Stimulated activated CD8-positive, alpha-beta memory T cell treated with anti-CD3 and anti-CD28 coated beads, Interleukin-15, amount 100 ng/mL, for 24 hours (primary cell): ENCODE data around the gene EHMT1.
"Not testable (repeated sequence)": the region's sequence is repeated elsewhere in the genome, so short reads cannot be mapped to it uniquely, and the experiment has no call there.

ENCODE experiments used
- DNase-seq: peaks from one replicate; pipeline ENCODE4 v3.0.0-alpha.2; 2020; ENCODE audit warnings: low read depth

EHMT1 gene

DNA sequence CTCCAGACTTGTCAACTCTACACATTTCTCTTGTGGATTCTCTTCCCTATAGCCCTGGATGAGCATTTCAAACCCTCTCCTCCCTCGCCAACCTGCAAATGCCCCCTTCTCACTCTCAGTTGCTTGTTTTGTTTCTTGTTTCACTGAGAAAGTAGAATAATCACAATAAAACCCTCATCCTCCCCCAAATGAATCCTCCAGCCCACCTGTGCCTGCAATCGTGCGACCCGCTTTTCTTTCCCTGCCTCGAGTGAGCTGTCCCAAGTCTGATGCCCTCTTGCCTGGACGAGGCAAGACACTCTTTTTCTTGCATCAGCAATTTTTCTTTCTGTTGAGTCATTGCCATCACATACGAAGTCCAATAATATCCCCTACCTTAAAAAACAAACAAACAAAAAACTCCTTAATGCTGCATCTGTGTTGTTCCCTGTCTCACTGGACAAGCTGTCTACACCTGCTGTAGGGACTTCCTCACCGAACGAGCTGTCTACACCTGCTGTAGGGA lies 255.1 kb downstream of the EHMT1 start:
- no peak for DNase-seq

DNA sequence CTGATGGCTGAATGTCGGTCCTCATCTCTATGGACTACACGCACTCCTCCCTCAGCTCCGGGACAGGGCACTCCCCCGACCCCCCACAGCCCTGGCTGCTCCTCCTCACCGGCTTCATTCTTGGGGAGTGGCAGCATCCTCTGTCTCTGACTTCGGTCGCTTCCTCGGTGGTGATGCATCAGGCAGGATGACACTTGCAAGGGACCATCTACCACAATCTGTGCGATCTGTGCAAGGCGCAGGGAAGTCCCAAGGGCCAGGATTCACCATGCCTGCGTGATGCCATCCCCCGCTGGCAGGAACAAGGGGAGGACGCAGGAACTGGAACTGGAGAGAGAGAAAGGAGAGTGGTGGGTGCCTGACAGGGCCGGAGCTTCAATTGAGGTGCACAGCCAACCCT lies 256.5 kb downstream of the EHMT1 start:
- DNase-seq, result no peak

DNA sequence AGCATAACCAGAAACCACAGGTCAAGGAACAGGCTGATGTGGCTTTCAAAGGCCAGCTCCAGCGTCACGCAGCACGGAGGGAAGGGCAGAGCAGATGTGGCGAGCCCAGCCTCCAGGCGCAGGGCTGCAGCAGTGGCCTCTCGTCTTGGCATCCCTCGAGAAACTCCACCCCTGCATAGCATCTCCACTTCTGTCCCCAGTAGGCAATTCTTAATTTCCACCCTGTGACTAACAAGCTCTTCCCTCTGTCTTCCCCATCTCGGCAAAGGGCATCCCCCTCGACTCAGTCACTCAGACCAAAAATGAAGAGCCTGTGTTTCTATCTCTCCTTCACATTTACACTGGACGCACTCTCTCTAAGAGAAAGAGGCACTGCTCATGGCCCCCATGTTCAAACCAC lies 257.0 kb downstream of the EHMT1 start:
- no peak for DNase-seq

DNA sequence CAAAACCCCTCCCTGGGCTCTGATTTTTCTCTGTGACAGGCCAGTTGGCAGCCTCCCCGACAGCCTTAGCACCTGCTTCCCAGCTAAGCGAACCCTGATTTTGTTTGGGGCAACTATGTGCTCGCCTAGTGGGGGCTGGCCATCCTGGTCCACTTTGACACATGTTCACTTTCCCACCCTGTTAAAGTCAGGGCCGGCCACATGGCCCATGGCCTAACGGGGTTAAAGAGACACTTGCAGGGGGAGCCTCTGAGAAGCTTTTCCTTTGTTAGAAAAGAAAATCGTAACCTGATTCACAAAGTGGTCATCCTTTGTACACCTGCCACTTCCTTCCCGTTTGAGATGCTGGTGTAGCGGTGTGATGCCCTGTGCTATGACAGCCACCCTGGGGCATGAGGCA lies 257.5 kb downstream of the EHMT1 start:
- DNase-seq, result no peak

DNA sequence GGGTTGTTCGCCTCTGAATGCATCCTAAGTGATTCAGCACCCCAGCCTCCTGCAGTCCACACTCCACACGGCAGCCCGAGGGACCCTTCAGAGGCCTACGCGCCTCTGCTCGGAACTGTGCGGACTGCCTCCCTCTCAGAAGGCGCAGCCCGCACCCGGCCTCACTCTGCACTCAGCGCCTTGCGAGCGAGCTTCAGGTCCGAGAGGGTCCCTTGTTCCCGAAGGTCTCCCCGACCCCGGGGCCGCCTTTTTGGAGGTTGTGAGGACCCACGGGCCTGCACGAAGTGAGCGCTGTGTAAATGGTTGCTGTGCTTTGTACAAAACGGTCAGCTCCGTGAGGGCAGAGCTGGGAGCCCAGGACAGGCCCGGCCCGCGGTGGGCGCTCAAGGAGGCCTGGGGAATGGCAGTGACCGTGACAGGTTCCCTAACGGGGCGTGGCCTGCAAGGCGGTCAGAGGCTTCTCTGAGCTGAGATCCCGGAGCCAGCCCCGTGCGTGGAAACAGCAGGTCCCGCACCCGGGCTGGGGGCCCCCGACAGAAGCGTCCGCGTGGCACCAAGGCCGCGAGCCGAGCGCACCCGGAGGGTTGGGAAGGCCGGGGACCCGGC lies 258.1 kb downstream of the EHMT1 start:
- no peak for DNase-seq

DNA sequence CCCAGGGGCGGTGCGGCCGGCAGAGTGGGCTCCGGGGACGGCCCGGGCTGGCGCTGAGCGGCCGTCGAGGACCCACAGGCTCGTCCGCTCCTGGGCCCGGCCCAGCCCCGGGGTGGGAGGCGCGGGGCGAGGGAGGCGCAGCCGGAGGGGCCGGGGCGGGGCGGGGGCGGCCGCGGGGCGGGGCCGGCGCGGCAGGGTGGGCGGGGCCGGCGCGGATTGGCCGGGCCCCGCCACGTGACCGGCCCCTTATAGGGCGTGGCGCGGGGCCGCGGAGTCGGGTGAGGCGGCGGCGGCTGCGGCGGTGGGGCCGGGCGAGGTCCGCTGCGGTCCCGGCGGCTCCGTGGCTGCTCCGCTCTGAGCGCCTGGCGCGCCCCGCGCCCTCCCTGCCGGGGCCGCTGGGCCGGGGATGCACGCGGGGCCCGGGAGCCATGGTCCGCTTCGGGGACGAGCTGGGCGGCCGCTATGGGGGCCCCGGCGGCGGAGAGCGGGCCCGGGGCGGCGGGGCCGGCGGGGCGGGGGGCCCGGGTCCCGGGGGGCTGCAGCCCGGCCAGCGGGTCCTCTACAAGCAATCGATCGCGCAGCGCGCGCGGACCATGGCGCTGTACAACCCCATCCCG lies 258.8 kb downstream of the EHMT1 start, which contains the start of gene CACNA1B:
Gene CACNA1B, plus strand, starts transcription at position 277 of the 617 bp plus-strand sequence. Its CDS starts 152 bp downstream, at position 429.
- DNase-seq, result not testable (repeated sequence)

DNA sequence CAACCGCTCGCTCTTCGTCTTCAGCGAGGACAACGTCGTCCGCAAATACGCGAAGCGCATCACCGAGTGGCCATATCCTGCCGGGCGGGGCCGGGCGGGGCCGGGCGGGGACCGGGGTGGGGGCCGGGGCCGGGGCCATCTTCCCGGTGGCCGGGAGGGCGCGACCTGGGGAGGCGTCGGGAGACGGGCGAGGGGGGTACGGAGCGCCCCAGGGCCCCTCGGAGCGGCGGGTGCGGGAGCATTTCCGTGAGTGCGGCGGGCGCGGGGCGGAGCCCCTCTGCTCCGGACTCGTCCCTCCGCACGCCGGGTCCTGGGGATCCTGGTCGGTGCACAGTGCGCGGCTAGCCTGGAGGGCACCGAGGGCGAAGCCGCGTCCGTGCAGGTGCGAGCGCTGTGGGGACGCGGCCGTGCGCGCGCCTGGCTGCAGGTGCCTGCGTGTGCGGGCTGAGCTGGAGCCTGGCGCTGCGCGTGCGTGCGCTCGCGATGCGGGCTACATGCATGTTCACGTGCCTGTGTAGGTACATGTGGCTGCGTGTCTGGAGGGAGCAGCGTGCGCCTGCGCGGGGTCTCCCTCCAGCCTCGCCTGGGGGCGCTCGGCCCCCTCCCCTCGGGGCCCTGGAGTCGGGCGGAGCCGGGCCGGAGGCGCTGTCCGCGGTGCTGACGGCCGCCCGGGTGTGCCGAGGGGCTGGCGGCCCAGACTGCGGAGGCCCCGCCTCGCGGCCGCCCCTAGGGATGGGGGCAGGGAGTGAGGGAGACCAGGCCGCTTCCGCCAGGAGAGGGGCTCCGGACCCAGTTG lies 259.5 kb downstream of the EHMT1 start:
- no peak for DNase-seq

DNA sequence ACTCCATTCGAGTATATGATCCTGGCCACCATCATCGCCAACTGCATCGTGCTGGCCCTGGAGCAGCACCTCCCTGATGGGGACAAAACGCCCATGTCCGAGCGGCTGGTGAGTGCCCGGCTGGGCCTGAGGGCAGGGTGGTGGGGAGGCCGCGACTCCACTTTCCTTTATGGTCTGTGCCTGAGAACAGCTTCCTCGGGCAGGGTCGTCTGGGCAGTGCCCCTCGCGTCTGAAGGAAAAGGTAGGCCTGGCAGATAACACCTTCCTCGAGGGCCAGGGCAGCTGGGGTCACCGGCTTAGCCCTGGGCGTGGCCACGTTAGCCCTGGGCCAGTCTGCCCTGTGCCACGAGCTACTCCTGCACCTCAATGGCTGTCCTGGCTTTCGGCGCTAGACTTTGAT lies 260.2 kb downstream of the EHMT1 start:
- DNase-seq, result no peak

DNA sequence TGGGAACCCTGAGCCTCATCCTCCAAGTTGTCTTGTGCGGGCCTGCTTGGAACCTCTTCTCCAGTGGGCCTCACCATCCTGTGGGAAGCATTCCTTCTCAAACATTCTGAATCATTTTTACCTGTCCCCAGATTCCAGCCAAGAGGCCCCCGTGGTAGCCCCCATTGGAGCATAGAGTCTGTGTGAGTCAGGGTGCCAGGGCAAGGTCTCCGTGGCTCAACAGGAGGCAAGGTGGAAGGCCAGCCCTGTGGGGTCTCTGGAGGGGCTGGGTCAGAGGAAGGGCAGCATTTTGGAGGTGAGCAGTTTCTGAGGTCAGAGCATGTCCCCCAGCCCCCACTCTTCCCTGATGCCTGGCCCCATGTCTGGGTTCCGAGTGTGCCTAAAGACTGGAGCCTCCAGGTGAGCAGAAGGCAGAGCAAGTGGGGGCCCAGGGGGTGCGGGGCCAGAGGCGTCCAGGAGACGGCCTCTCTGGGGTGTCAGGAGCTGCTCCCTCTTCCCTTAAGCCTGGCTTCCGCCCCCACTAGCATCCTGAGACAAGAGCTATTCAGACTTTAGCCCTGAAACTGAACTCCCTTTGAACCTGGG lies 260.9 kb downstream of the EHMT1 start:
- no peak for DNase-seq

DNA sequence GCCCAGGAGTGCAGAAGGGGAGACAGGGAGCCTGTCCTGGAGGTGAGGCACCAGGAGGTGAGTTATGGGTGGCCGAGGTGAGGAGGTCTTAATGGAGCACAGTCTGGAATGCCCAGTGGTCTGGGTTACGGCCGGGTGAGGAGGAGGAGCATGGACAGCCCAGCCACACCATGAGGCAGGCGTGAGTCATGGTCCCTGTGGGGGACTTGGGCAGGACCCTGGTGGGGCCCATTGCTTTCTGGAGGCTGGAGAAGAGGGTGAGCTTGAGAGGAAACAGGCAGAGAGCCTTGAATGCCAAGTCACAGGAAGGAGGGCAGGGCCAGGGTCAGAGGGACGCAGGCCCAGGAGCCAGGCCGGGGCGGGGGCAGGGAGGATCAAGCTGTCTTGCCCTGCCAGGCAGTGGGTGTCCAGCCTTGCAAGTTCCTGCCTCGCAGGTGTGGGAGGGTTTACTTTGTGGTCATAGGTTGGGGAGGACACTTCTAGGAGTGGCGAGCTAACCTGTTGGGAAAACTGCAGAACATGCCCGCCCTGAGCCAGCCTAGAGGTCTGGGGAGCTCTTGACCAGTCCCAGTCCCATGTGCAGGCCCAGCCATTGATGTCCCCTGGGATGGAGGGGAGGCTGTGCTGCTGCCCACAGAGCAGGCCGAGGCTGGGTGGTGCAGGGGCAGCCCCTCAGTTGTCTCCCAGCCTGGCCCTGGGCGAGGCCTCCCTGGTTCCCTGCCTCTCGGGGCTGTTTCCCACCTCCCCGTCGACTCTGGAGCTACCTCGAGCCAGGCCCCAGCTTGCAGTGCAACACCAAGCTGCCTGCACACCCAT lies 261.6 kb downstream of the EHMT1 start:
- DNase-seq, result no peak

DNA sequence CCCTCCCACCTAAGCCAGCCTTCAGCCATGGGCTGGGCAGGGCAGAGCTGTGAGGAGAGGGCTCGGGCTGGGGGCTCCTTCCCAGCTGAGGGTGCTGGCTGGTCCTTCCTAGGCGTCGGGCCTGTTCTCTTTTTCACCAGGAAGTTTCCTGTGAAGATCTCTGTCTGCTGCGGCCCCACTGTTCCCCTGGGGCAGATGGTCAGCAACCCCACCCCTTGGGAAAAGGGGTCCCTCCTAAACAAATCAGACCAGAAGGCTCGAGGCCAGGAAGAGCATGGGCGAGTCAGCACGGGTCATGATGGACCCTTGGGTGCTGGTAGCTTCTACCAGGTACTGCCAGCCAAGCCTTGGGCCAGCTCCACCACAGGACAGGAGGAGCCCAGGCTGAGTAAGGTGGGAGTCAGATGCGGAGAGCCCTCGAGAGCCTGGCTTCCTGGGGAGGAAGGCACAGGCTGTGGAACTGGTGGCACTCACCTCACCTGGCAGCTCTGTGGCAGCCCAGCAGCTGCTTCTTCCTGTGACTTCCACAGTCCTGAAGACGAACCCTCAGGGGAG lies 262.2 kb downstream of the EHMT1 start:
- no peak for DNase-seq

DNA sequence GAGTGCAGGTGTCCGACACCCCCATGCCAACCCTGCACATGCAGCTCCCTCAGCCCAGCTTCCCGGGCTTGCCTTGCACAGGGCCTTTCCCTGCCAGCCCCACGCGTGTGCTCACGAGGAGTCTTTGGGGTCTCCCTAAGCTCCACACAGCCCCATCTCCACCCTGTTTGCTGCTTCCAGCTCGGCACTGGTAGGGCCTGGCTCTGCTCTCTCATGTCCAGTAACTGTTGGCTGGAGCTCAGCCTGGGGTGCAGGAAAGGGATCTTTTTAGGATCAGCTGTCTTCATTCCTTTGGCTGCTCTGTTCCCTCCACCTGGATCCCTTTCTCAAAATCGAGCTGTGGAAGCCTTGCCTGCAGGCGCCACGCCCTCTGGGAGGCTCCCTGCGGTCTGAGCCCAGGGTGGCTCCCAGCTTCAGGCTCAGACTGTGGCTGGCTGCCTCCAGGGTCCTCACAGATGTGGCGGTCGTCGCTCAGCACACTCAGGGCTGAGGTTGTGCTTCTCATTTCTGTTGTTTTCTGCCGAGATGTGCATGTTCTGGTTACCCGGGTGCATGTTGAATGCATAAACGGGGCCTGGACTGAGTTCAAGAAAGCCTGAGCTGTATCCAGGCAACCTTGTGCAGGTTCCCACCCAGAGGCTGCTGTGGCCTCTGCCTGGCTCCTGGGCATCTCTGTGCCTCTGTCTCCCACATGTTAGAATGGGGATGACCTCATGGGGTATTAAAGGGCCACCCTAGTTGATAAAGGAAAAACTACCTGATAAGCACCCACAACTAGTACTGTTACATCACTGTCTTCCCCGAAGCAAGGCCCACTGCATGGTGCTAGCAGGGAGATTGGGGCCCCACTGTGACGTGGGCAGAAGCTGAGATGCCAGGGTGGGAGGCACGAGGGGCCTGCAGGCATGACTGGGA lies 263.0 kb downstream of the EHMT1 start:
- no peak for DNase-seq

DNA sequence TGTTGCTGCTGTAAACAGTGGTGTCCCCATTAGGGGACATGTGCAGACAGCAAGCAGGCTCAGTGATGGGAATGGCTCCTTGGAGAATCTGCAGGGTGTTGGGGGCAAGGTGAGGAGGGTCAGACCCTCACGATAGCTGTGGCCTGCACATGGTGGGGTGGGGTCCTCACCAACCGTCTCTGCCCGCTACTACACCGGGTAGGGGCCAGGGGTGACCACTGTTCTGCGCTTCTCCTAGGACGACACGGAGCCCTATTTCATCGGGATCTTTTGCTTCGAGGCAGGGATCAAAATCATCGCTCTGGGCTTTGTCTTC lies 263.7 kb downstream of the EHMT1 start:
- DNase-seq, result no peak

DNA sequence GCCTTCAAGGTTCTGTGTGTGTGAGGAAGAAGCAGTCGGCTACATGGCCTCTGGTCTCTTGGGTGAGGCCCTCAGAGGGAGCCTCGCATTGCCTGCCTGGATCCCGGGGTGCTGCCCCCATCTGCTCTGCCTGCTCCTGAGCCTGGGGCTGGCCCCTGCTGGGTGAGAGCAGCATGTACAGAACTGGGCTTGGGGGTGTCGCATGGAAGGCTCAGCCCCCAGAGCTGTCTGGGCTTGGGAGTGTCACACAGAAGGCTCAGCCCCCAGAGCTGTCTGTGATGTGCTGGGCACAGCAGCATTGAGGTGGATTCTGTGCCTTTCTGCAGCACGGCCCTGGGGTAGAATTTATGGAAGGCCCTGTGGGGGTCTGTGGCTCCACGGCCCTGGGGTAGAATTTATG lies 265.2 kb downstream of the EHMT1 start:
- not testable (repeated sequence) for DNase-seq

DNA sequence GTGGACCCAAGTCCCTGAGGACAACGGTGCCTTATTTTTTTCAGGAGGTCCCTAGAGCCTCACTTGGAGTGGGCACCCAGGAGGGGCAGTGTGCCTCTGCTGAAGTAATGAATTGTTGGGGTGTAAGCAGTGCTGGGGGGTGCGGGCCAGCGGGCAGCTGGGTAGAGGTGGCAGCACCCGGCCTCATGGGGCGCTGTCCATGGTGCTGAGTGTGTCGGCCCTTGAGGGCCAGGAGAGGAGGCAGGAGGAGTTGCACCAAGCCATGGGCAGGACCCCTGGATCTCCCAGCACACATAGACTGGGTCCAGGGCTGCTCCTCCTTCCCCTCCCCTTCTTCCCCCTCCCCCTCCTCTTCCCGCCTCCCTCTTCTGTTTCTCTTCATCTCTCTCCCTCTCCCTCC lies 265.7 kb downstream of the EHMT1 start:
- DNase-seq, result not testable (repeated sequence)

DNA sequence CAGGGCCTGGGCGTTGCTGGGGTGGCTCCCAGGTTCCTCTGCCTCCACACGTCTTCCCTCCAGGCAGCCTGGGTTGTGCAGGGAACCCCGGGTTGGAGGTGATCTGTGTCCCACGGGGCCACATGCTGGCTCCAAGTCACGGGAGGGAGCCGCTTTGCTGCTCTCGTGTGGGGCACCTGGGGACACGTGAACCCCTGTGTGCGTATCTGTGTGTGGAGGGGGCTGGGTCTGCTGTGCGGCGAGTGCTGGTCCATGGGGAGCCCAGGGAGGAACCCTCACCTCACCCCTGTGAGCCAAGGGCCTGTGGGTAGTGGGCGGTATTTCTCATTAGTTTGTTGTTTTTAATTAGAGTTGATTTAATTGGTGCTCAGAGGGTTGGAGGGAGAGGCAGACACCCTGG lies 266.3 kb downstream of the EHMT1 start:
- DNase-seq, result not testable (repeated sequence)
